Astrocyte (in vitro differentiated cells and primary cell): ENCODE measurements around the gene VAC14.

Source experiments
- CTCF ChIP-seq: IDR thresholded peaks from 2 replicates; pipeline ENCODE4 v1.5.1; 2011; ENCODE audit warnings: low read depth, mild to moderate bottlenecking, inconsistent platforms, low read length, moderate library complexity; ENCODE audit not compliant: insufficient read depth
- EZH2 ChIP-seq: IDR thresholded peaks from 2 replicates; pipeline ENCODE4 v1.6.1; 2012; ENCODE audit warnings: mild to moderate bottlenecking, low read length, inconsistent platforms; ENCODE audit not compliant: insufficient read depth

- TF ChIP-seq CTCF = no peak
- TF ChIP-seq EZH2 = no peak
Observed at GRCh38 chr16:70734522-70735095, 66.3 kb downstream of the VAC14 start.
